DMS153 treated with DMSO at 0.1 percent for 48 hours (cell line): Measurements from ENCODE around the gene RIPK4.

Source experiments
- DNase-seq: peaks from one replicate; lab custom pipeline; 2025; ENCODE audit not compliant: unreplicated experiment; lab: John Stamatoyannopoulos, UW

The RIPK4 gene

DNA sequence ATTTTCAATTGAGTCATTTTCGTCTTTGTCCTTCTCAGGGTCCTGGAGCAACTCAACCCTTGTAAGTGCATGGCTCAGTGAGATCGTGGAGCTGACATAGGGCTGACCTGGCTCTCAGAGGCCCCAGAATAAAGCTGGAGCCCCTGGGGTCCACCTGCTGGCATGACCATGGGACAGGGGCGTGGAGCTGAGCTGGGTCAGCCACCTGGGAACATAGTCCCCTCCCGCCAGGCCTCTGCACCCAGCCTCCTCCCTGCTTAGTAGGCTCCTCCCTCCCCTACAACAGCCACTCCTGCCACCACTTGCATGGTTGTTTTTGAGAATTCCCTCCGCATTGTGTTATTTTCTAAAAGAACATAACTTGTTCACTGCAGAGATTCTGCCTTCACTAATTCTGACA lies 3.1 kb upstream of the RIPK4 start:
- no peak for DNase-seq

DNA sequence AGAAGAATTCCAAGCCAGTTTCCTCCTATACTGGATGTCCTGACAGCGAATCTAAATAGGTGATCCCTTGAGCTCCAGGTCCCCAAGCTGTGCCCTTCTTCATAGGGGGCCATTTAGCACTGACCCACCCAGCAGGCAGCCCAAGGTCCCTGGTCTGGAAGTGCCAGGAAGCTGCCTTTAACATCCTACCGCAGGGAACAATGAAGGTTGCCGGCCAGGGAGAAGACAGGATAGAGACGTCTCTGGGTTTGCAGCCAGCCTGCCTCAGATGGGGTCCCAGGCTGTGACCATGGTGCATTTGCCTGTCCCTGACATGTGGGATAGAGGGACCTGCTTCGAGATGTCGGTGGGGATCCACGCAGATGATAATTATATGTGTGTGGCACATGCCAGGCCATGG lies 2.7 kb upstream of the RIPK4 start:
- DNase-seq, result no peak

DNA sequence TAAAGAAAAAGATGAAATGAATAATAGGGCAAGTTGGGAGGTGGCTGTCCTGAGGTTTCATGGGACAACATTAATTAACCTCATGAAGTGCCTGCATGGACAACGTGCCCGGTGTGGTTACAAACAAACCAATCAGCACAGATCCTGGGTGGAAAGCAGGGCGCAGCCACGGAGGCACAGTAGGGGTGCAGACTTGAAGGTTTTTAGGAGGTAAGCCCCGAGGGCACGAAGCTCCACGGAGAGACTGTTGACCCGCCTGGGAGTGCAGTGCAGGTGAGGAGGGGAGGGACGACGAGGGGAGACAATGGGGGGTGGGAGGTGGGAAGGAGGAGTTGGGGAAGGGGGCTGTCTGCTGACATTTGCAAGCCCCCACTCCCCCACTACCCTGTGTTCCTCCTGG lies 2.3 kb upstream of the RIPK4 start:
- no peak for DNase-seq

DNA sequence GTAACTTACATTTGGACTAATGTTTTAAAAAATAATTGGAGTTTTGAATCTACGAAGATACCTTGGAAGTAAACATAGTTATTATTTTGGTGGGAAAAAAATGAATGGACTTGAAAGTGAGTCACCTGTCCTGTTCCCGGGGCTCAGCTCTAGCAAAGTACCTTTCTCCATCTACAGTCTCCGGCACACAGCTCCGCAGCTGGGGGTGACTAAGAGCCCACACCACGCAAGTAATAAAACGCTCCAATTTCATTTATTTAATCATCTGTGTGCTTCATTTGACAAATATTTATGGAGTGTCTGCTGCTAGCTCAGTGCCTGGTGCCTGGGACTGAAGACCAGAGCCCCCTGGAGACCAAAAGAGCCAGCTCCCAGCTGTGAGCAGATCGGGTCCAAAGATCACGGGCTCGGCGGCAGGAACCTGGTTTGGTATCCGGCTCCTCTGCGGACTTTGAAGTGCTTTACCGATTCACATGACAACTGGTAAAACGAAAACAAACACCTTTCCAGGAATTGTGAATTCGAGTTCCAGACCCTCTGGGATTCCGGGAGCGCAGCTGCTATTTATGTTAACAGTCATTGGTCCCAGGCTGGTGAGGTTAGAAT lies 1.7 kb upstream of the RIPK4 start:
- DNase-seq, result peak; percentile 53

DNA sequence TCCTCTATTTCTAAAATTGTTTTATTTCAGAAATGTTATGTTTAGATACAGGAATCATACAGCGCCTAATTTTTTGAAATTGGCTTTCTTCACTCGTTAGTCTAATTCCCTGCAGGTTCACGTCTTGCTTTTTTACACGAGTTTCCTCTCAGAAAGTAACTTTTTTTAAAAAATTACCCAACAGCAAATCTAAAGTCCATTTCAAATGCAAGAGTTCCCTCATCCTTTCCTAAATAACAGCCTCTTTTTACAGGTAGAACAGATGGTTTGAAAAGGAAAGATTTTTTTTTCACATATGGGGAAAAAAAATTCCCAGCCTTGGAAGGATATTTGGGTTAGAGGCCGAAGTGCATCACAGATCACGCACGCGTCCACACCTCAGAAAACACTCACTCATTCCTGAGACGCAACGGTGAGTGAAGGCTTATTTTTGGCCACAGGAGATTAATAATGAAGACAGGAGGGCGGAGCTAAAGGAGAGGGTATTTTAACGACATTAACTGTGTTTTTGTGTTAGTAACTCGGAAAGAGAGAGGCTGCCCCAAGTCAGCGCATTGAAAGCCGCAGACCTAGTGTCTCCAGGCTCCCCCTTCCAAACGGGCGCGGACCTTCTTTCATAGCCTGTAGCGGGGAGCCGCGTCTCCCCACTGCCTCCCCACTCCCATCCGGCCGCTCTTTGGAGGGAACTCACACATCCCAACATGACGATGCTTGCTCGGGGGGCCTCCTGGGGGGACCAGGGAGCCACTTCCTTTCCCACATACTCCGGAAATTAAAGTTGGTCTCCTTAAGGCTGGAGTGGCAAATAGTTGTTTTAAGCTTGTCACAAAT lies 969 bp upstream of the RIPK4 start:
- DNase-seq, result no peak

DNA sequence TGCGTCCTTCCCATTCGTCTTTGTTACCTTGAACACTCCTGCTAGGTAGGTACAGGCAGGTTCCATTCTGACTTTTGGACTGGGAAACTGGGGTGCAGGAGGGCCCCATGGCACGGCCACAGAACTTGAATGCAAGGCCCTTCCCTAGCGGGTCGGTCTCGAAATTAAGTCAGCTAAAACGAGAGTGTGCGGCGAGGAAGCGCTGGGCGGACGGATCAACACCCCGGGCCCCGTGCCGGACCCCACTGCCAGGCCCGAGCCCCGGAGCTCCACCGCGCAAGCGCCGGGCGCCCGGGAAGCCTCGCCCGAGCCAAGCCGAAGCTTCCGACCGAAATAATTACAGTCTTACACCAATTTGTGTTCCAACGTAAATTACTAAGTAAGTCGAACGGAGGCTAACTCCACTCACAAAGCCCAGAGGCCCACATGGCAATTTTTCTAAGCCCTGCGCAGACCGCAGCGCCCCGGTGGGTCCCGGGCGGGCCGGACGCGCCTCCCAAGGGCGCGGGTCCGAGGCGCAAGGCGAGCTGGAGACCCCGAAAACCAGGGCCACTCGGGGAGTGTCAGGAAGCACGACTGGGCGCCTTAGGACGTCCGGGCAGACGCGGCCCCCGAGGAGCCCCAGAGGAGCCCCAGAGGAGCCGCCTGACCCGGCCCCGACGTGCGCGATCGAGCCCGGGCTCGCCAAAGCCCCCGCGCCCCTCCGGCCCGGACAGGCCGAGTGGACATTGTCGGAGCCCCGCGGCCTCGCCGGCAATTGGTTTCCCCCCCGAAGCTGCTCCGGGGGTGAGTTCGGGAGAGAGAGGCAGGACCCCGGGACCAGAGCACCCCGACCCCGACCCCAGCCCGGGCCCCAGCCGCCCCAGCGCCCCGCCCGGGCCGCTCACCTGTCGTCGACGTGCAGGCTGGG lies 624 bp downstream of the RIPK4 start:
- DNase-seq, result no peak

DNA sequence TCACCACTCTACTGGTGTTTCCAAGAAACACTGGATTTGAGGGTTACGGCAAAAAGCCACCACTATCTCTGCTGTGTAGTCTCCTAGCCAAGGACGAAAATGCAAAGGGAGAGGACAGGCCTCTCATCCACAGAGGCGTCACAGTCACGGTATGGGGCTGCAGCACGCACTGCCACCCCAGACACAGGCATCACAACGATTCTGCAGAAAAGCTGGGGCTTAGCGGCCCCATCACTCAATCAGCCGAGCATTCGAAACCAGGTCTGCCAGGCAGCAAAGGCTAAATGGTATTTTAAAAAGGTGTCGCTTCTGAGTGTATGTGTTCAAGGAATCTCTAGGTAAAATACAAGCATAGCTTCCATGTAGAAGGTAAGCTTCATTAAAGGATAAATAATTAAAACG lies 1.4 kb downstream of the RIPK4 start:
- DNase-seq, result no peak

DNA sequence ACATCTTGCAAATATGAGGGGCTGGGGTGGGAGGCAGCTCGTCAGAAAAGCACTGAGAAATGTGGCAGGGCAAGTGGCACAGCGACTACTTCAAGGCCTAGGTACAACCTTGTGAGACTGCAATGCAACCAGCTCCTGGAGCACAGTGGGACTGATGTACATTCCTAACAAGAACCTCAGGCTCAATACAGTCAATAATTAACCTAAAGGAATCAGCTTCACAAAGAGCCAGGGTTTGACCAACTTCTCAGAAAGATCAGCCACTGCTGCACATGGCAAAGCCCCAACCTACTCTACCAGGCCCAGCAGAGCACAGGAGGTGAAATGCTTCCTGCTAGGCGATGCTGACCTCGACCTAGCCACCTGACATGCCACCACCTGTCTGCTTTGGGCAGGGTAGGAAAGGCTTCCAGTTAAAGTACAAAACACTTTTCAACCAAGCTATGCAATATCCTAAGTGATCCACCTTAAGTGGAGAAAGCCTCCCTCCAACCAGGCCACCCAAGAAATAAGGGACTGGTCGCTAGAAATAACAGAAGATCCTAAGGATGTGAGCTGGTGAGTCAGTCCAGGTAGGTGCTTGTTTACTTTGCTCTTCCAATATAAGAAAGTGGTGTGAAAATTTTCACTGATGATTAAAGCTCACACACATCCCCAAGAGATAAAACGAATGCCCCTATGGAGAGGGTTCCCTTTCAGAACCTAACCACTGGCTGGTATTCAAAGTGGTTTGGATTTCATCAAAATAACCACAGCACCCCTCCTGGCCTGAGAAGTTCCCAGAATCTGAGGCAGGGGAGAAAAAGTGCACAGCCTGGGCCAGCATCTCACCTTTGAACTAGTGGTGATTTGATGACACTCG lies 2.1 kb downstream of the RIPK4 start:
- no peak for DNase-seq

DNA sequence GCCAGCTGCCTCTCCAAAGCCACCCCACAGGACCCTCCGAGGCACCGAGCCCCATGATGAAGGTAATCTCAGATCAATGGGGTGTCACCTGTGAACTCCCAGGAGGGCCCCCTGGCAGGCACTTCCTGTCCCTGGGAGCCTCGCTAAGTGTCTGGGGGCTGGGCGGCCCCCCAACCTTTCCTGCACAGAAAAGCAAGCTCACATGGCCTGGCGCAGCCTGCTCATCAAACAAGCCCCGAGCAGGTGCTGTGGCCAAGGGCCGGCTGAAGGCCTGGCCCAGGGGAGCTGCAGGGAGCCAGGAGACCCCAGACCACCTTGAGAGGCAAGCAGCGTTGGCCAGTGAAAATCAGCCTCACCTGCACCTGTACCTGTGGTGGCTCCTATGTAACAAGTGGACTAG lies 2.9 kb downstream of the RIPK4 start:
- no peak for DNase-seq

DNA sequence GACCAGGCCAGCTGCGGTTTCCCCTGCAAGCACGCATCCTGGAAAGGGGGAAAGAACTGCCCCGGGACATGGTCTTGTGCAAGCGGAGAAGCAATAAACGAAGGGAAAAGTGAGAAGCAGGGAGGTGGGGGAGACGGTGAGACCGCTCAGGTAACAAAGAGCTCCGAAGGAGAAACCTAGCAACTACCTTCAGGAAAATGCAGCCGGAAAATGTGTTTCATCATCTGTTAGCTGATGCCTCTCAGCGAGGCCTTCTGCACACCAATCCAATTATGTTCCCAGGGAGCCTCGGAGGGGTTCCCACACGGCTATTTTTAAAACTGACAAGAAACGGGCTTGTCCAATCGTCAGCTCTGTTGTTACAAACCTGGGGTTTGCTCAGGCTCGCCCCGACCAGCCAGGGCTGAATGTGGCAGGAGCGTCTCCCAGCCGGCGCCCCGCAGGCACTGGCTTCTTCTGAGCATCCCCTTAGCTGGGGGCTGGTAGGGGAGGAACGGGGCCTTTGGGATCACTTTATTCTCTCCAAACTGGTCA lies 3.4 kb downstream of the RIPK4 start:
- no peak for DNase-seq

DNA sequence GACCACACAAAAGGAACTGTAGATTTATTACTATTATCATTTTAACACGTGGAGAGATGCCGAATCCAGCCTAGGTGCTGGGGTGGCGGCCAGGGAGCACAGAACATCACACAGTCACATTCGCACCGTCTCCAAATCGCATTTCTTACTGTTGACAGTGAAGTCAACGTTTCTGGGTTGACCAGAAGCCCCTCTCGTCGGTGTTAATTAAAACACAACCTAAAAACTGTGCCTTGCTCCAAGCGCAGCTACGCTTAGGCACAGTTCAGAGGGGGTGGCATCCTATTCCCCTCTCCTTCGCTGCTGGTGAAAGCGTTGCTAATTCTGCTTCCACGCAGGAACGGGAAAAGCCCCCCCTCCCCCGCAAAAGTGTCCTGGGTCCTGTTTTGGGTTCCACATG lies 4.1 kb downstream of the RIPK4 start:
- no peak for DNase-seq

DNA sequence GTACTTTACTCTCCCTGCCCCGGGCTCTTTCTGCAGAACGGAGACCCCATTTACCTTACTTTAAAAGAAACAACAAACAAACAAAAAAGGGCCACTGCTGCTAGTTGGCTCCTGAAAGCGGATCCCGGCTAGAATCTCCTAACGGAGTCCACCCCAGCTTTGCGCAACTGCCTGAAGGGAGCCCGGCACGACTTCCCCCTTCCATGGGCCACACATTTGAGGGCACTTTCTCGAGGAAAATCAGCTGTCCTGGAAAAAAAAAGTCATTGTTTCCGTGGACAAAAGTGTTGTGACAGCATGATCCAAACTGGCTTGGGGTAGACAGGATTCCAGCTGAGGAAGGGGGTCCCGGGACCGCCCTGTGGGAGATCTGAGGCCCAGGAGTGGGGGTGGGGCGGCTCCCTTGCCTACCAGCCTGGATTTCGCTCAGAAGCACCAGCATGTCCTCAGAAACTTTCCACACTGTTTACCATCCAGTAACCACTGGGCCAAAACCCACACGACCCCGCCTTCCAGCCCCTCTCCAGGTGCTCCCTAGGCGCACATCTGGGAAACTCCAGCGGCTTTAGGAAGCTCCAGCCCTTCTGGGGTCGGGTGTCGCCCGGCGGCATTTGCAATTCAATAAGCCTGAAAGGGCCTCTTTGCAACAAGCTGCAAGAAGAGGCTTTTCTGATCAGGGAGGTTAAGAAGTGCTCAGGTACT lies 4.8 kb downstream of the RIPK4 start:
- DNase-seq, result no peak

DNA sequence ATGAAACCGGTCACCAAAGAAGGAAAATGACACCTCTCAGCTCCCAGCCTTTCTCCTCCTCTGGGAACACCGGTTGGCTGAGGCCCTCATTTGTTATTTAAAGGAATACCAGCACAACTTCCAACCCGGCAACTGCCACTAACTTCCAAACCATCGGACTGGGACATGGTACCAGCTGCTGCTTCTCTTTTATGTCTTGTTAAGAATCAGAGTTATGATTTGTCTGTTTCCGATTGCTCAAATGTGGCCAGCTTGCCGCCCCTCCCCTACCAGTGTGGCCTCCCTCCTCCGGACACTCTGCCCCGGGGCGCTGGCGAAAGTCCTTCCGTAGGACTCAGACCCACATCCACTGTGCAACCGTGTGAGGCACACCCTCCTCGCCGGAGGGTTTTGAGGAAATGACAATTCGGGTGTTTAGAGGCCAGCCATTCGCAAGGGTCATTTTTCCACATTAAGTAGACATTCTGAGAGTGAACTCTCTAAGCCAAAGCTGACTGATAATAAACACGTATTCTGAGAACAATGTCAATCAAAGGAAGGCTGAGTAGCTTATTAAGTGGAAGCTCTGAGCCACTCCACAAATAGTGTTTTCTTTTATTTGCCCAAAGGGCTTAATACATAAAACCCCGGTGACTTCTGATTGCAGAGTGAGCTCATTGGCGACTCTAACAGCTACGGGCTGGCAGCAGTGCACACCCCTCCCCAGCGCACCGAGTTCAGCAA lies 5.5 kb downstream of the RIPK4 start:
- DNase-seq, result no peak

DNA sequence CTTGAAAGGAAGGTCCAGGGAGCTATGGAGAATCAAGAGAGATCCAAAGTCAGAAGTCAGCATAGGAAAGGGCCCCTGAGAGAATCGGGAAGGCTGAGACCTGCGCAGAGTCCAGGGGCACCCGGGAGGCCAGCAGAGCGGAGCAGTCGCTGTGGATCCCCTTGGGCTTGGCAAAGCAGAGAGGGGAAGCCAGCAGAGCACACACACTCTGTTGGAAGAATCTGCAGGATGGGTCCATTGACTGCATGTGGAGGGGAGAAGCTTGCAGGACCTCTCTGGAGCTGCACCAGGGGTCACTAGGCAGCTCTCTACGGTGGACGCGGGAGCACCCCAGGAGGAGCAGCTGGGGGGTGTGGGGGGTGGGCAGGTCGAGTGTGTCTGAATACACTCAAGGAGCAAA lies 6.4 kb downstream of the RIPK4 start:
- DNase-seq, result no peak

DNA sequence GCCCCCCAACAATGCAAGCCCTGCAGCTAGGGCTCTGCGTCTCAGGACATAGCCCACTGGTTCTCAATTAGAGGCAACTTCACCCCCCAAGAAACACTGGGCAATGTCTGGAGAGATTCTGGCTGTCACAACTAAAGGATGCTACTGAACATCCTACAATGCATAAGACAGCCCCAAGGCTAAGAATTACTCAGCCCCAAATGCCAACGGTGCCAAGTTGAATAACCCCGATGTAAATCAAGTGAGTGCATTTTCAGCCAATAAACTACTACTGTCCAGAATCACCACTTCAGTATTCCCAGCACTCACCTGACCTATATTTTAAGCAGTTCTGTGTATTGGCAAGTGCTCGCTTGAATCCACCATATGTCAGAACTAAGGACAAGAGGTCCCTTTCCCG lies 6.9 kb downstream of the RIPK4 start:
- DNase-seq, result no peak

DNA sequence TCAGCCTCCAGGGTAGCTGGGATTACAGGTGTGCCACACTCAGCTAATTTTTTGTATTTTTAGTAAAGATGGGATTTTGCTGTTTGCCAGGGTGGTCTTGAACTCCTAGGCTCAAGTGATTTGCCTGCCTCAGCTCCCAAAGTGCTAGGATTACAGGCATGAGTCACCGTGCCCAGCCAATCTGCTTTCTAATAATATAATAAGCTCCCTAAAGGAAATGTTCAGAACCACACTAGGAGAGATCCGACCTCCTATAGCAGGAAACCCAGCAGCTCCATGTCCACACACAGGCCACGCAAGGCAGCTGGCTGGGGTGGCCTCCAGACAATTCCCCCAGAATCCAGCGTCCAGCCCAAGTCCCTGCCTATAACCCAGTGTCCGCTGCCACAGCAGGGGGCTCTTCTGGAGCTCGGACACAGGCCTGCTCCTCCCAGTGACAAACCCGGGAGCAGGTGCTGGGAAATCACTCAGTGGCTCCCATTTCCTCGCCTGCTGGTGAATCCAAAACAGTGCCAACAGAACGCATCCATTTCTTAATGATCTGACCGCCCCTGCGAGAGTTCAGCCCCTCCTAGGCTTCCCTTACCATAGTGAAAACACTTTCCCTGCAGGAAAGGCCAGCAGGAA lies 7.5 kb downstream of the RIPK4 start:
- DNase-seq, result no peak

DNA sequence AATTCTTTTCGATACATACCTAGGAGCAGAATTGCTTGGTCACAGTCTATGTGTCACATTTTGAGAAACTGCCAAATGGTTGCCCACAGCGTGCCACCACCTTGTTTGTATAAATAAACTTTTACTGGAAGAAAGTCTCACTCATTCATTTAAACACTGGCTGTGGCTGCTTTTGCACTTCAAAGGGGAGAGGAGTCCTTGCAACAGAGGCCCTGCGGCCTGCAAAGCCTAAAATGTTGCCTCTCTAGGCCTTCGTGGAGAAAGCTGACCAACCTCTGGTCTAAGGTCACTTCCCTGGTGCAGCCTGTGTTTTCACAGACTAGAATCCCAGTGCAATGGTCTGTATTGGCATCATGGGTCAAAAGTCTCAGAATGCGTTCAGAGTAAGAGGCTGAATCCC lies 8.3 kb downstream of the RIPK4 start:
- DNase-seq, result no peak

DNA sequence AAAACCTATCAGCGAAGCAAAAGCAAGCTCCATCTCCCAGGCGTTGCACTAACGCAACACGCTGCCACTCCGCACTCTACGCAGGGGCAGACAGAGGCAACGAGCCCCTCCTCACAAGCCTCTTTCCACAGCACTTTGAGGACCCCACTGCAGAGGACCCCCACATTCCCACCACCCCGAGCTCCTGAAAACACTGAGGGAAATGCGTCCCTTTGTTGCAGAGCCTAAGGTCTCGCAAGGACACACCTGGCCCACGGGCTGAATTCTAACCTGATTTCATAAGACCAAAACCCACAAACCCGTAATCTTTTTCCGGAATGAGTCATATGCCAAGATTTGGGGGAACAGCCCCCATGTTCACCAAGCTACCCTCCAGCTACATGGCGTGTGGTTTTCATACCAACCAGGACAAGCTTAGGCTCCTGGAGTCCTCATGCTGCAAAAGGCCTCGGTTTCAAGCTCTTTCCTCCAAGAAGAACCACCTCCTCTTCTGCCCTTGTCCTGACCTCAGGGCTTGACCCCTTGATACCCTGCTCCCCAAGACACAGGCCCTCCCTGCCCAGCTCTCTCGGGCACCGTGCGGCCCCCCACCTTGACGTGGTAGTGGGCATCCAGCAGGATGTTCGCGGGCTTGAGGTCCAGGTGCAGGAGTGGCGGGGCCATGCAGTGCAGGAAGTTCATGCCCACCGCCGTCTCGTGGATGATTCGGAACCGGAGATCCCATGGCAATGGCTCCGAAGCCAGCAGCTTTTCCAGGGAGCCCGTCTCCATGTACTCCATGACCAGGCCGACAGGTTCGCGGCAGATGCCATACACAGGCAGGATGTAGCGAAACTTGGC lies 10.7 kb downstream of the RIPK4 start:
- DNase-seq, result no peak
